ENCODE results near the gene CEACAM7. TPM values are rescaled to one million over a fixed set of nuclear protein-coding genes. Genes with fewer than 3 reads are reported as not detected.
"Not testable (repeated sequence)": the region's sequence is repeated elsewhere in the genome, so short reads cannot be mapped to it uniquely, and the experiment has no call there.

The CEACAM7 gene
- total RNA-seq = not detected

GRCh38 chr19:41688098-41688497 lies at the start of gene CEACAM7:
Gene CEACAM7 (minus strand): TSS chr19:41688270. CDS start chr19:41688165, 105 bp downstream.
- ATAC-seq (no peak), DNase-seq (no peak)
- no peak within 1 kb of the TSS for H3K4me3 Mint-ChIP-seq
- H3K4me1 Mint-ChIP-seq = no peaks in the 10 kb centered on the region
- ChIA-PET CTCF (interaction anchor here (1.0 to 6.7 kb wide), 5 partner anchors 19 to 105 kb away, joined by 3 to 74 read pairs (median 4); no protein-coding TSS in a partner anchor), POLR2A (interaction anchor here (0.6 kb wide), 1 partner anchor 319 kb away, joined by 4 read pairs; no protein-coding TSS in a partner anchor)
- intact Hi-C loops (cut with DNase I, micrococcal nuclease) = no loop called here
- H3K36me3 Mint-ChIP-seq (ENCODE audit: low read depth) = no peaks in the 10 kb centered on the region
- H3K9me3 Mint-ChIP-seq (ENCODE audit: low read depth) = peaks cover 5% of the 10 kb centered on the region
- H3K27ac Mint-ChIP-seq = no peak within 1 kb of the TSS
- peaks cover 20% of the 10 kb centered on the region for H3K27me3 Mint-ChIP-seq

GRCh38 chr19:41735071-41735600 lies 47.1 kb upstream of the CEACAM7 start:
- no peak overlapping the region for H3K4me3 Mint-ChIP-seq
- H3K36me3 Mint-ChIP-seq (ENCODE audit: low read depth) = no peaks in the 10 kb centered on the region
- H3K27me3 Mint-ChIP-seq = peaks cover 55% of the 10 kb centered on the region
- peaks cover 13% of the 10 kb centered on the region for H3K4me1 Mint-ChIP-seq
- intact Hi-C loops (cut with DNase I, micrococcal nuclease) = no loop called here
- ATAC-seq (no peak), DNase-seq (no peak)
- ChIA-PET CTCF (interaction anchor here (0.6 to 5.1 kb wide), 3 partner anchors 18 to 56 kb away, joined by 3 to 28 read pairs (median 4); partner anchors contain the start of gene CEACAM6), POLR2A (interaction anchor here (0.6 kb wide), 1 partner anchor 472 kb away, joined by 6 read pairs; no protein-coding TSS in a partner anchor)
- no peak overlapping the region for H3K27ac Mint-ChIP-seq
- H3K9me3 Mint-ChIP-seq (ENCODE audit: low read depth) = no peaks in the 10 kb centered on the region

GRCh38 chr19:41734585-41734984 lies 46.5 kb upstream of the CEACAM7 start:
- CTCF ChIA-PET = interaction anchor here (0.6 to 5.1 kb wide), 2 partner anchors 19 to 57 kb away, joined by 3 to 28 read pairs; partner anchors contain the start of gene CEACAM6
- ATAC-seq = no peak
- no peak overlapping the region for H3K4me3 Mint-ChIP-seq
- H3K36me3 Mint-ChIP-seq (ENCODE audit: low read depth) = no peaks in the 10 kb centered on the region
- intact Hi-C loops (cut with DNase I, micrococcal nuclease) = no loop called here
- POLR2A ChIA-PET = interaction anchor here (0.6 kb wide), 1 partner anchor 472 kb away, joined by 6 read pairs; no protein-coding TSS in a partner anchor
- peaks cover 9% of the 10 kb centered on the region for H3K4me1 Mint-ChIP-seq
- H3K27me3 Mint-ChIP-seq = peaks cover 53% of the 10 kb centered on the region
- H3K9me3 Mint-ChIP-seq (ENCODE audit: low read depth) = no peaks in the 10 kb centered on the region
- no peak for DNase-seq
- H3K27ac Mint-ChIP-seq = no peak overlapping the region

- ChIA-PET POLR2A (no interaction called here), CTCF (interaction anchor here (0.6 to 5.1 kb wide), 2 partner anchors 9 to 19 kb away, joined by 3 to 28 read pairs; partner anchors contain the start of gene CEACAM6)
- peaks cover 51% of the 10 kb centered on the region for H3K27me3 Mint-ChIP-seq
- H3K4me1 Mint-ChIP-seq = peaks cover 9% of the 10 kb centered on the region
- ATAC-seq (no peak), DNase-seq (no peak)
- no peak overlapping the region for H3K4me3 Mint-ChIP-seq
- no peak overlapping the region for H3K27ac Mint-ChIP-seq
- intact Hi-C loops (cut with DNase I, micrococcal nuclease) = no loop called here
- H3K9me3 Mint-ChIP-seq (ENCODE audit: low read depth) = no peaks in the 10 kb centered on the region
- H3K36me3 Mint-ChIP-seq (ENCODE audit: low read depth) = no peaks in the 10 kb centered on the region
Measured at GRCh38 chr19:41734156-41734555, 46.1 kb upstream of the CEACAM7 start.

GRCh38 chr19:41726493-41726892 lies 38.4 kb upstream of the CEACAM7 start:
- DNase-seq (no peak), ATAC-seq (no peak)
- no peaks in the 10 kb centered on the region for H3K9me3 Mint-ChIP-seq (ENCODE audit: low read depth)
- CTCF ChIA-PET = interaction anchor here (1.6 to 3.8 kb wide), 2 partner anchors 17 to 20 kb away, joined by 8 to 11 read pairs; no protein-coding TSS in a partner anchor
- POLR2A ChIA-PET = no interaction called here
- no peaks in the 10 kb centered on the region for H3K4me1 Mint-ChIP-seq
- no peak overlapping the region for H3K27ac Mint-ChIP-seq
- H3K27me3 Mint-ChIP-seq = peaks cover 43% of the 10 kb centered on the region
- no peak overlapping the region for H3K4me3 Mint-ChIP-seq
- H3K36me3 Mint-ChIP-seq (ENCODE audit: low read depth) = no peaks in the 10 kb centered on the region
- intact Hi-C loops (cut with DNase I, micrococcal nuclease) = no loop called here

- no peaks in the 10 kb centered on the region for H3K36me3 Mint-ChIP-seq (ENCODE audit: low read depth)
- CTCF ChIA-PET = interaction anchor here (1.0 kb wide), 1 partner anchor 150 kb away, joined by 3 read pairs; no protein-coding TSS in a partner anchor
- no peak overlapping the region for H3K4me3 Mint-ChIP-seq
- ATAC-seq (no peak), DNase-seq (no peak)
- H3K27me3 Mint-ChIP-seq = peaks cover 27% of the 10 kb centered on the region
- intact Hi-C loops (cut with DNase I, micrococcal nuclease) = no loop called here
- H3K9me3 Mint-ChIP-seq (ENCODE audit: low read depth) = no peaks in the 10 kb centered on the region
- no peaks in the 10 kb centered on the region for H3K4me1 Mint-ChIP-seq
- no peak overlapping the region for H3K27ac Mint-ChIP-seq
- POLR2A ChIA-PET = no interaction called here
Measured at GRCh38 chr19:41720103-41720502, 32.0 kb upstream of the CEACAM7 start.

GRCh38 chr19:41718761-41719160 lies 30.7 kb upstream of the CEACAM7 start:
- no peaks in the 10 kb centered on the region for H3K9me3 Mint-ChIP-seq (ENCODE audit: low read depth)
- POLR2A ChIA-PET = no interaction called here
- intact Hi-C loops (cut with DNase I, micrococcal nuclease) = no loop called here
- CTCF ChIA-PET = interaction anchor here (1.5 to 2.3 kb wide), 2 partner anchors 12 to 66 kb away, joined by 3 to 10 read pairs; no protein-coding TSS in a partner anchor
- DNase-seq = no peak
- no peaks in the 10 kb centered on the region for H3K4me1 Mint-ChIP-seq
- ATAC-seq = no peak
- no peak overlapping the region for H3K27ac Mint-ChIP-seq
- no peak overlapping the region for H3K4me3 Mint-ChIP-seq
- H3K27me3 Mint-ChIP-seq = peaks cover 27% of the 10 kb centered on the region
- no peaks in the 10 kb centered on the region for H3K36me3 Mint-ChIP-seq (ENCODE audit: low read depth)

- Mint-ChIP-seq H3K4me3 (no peak overlapping the region), H3K27ac (no peak overlapping the region), H3K9me3 (ENCODE audit: low read depth) (no peaks in the 10 kb centered on the region), H3K36me3 (ENCODE audit: low read depth) (no peaks in the 10 kb centered on the region), H3K4me1 (no peaks in the 10 kb centered on the region), H3K27me3 (peaks cover 21% of the 10 kb centered on the region)
- ChIA-PET POLR2A (no interaction called here), CTCF (interaction anchor here (2.1 kb wide), 1 partner anchor 39 kb away, joined by 6 read pairs; no protein-coding TSS in a partner anchor)
- intact Hi-C loops (cut with DNase I, micrococcal nuclease) = no loop called here
- no peak for ATAC-seq
- DNase-seq = no peak
Measured at GRCh38 chr19:41714598-41714997, 26.5 kb upstream of the CEACAM7 start.

GRCh38 chr19:41711376-41712261 lies 23.5 kb upstream of the CEACAM7 start:
- intact Hi-C loops (cut with DNase I, micrococcal nuclease) = no loop called here
- peaks cover 29% of the 10 kb centered on the region for H3K27me3 Mint-ChIP-seq
- H3K36me3 Mint-ChIP-seq (ENCODE audit: low read depth) = no peaks in the 10 kb centered on the region
- POLR2A ChIA-PET = no interaction called here
- no peak overlapping the region for H3K4me3 Mint-ChIP-seq
- DNase-seq = no peak
- H3K4me1 Mint-ChIP-seq = no peaks in the 10 kb centered on the region
- no peaks in the 10 kb centered on the region for H3K9me3 Mint-ChIP-seq (ENCODE audit: low read depth)
- H3K27ac Mint-ChIP-seq = no peak overlapping the region
- ATAC-seq = no peak
- CTCF ChIA-PET = interaction anchor here (0.6 to 1.9 kb wide), 7 partner anchors 19 to 275 kb away, joined by 3 to 9 read pairs (median 4); no protein-coding TSS in a partner anchor

- Mint-ChIP-seq H3K4me1 (peaks cover 3% of the 10 kb centered on the region), H3K9me3 (ENCODE audit: low read depth) (no peaks in the 10 kb centered on the region), H3K27ac (no peak overlapping the region), H3K36me3 (ENCODE audit: low read depth) (no peaks in the 10 kb centered on the region), H3K4me3 (no peak overlapping the region), H3K27me3 (peaks cover 34% of the 10 kb centered on the region)
- intact Hi-C loops (cut with DNase I, micrococcal nuclease) = loop anchor here in 1 of 2 experiments (5.0 kb wide), 1 partner anchor 68 kb away; no protein-coding TSS in a partner anchor
- DNase-seq = no peak
- CTCF ChIA-PET = interaction anchor here (1.0 to 1.9 kb wide), 5 partner anchors 17 to 68 kb away, joined by 3 to 9 read pairs (median 7); no protein-coding TSS in a partner anchor
- POLR2A ChIA-PET = no interaction called here
- ATAC-seq = no peak
Measured at GRCh38 chr19:41709951-41710645, 22.0 kb upstream of the CEACAM7 start.

GRCh38 chr19:41709516-41709915 lies 21.4 kb upstream of the CEACAM7 start:
- H3K36me3 Mint-ChIP-seq (ENCODE audit: low read depth); H3K27ac Mint-ChIP-seq; H3K9me3 Mint-ChIP-seq (ENCODE audit: low read depth); H3K4me3 Mint-ChIP-seq; POLR2A ChIA-PET; ATAC-seq; H3K4me1 Mint-ChIP-seq; DNase-seq: not testable (repeated sequence)
- intact Hi-C loops (cut with DNase I, micrococcal nuclease) = loop anchor here in 1 of 2 experiments (5.0 kb wide), 1 partner anchor 67 kb away; no protein-coding TSS in a partner anchor
- peaks cover 34% of the 10 kb centered on the region for H3K27me3 Mint-ChIP-seq
- CTCF ChIA-PET = interaction anchor here (1.6 to 1.9 kb wide), 2 partner anchors 17 to 68 kb away, joined by 8 to 9 read pairs; no protein-coding TSS in a partner anchor

All from activated CD4-positive, alpha-beta T cell treated with anti-CD3 and anti-CD28 coated beads for 36 hours (primary cell).